Heart right ventricle (tissue), 16 donors: ENCODE data around the gene BUB1B. TPM values are rescaled to one million over a fixed set of nuclear protein-coding genes. Genes with fewer than 3 reads are reported as not detected.

ENCODE experiments used
- ATAC-seq, 8 donors: fragments of 200-7000 bp; cut with Tn5 transposase; one replicate each; pipeline ENCODE4 v1.9.1; 2020; ENCODE audit warnings: mild to moderate bottlenecking in 8 of 8, moderate library complexity in 8 of 8, moderate number of reproducible peaks in 1 of 8
- DNase-seq, 2 donors: peaks; one replicate each; pipeline ENCODE4 v3.0.0-alpha.2; 2020
- H3K27ac ChIP-seq, 10 donors: fragments of 200-600 bp; sonication (generic) in 2 of 10; one replicate each; pipeline versions ENCODE4 v1.5.0 to v1.8.0; 2020 to 2022; ENCODE audit warnings: mild to moderate bottlenecking in 3 of 10
- H3K27me3 ChIP-seq, 7 donors: fragments of 200-600 bp; one replicate each; pipeline ENCODE4 v1.8.0; 2021 to 2022; ENCODE audit warnings: mild to moderate bottlenecking in 2 of 7
- H3K36me3 ChIP-seq, 9 donors: fragments of 200-600 bp; sonication (generic) in 1 of 9; one replicate each; pipeline versions ENCODE4 v1.5.0 to v1.8.0; 2020 to 2022; ENCODE audit warnings: mild to moderate bottlenecking in 2 of 9
- H3K4me1 ChIP-seq, 9 donors: fragments of 200-600 bp; sonication (generic) in 1 of 9; one replicate each; pipeline versions ENCODE4 v1.5.0 to v1.8.0; 2020 to 2022; ENCODE audit warnings: mild to moderate bottlenecking in 4 of 9
- H3K4me3 ChIP-seq, 10 donors: fragments of 200-600 bp; sonication (generic) in 2 of 10; one replicate each; pipeline versions ENCODE4 v1.5.0 to v1.8.0; 2020 to 2022; ENCODE audit warnings: mild to moderate bottlenecking in 7 of 10, moderate library complexity in 2 of 10
- H3K9me3 ChIP-seq, 11 donors: fragments of 200-600 bp in 10 of 11; sonication (generic) in 2 of 11; one replicate each; pipeline versions ENCODE4 v1.5.0 to v1.8.0; 2013 to 2022; ENCODE audit warnings: mild to moderate bottlenecking in 2 of 11, control low read depth in 1 of 11, moderate library complexity in 1 of 11
- WGBS, 2 donors: extraction: QIAGEN DNeasy Blood & Tissue Kit; methylation state at CpG; one replicate each; pipeline ENCODE4 v1.1.7; 2013; ENCODE audit warnings: inconsistent platforms in 1 of 2; 5-methylcytosine and 5-hydroxymethylcytosine counted together
- intact Hi-C, 10 donors: fragments of 100-400 bp; cut with DNase I; formaldehyde crosslinking; loops; one replicate each; pipeline versions ENCODE4 v1.11.1 to v1.14.2; 2022
- polyA plus RNA-seq, 2 donors: library from polyadenylated mRNA; stranded (reverse); fragments of 200-250 nt; gene quantifications; one replicate each; pipeline ENCODE4 v1.2.3, GENCODE V29; 2013
- total RNA-seq, 10 donors: library from RNA; stranded (reverse); fragmentation: NEBNext Ultra II Directional in 3 of 10; extraction: Animal tissue kit (Norgen Biotek cat#: 25700) in 3 of 10; gene quantifications; one replicate each; pipeline versions ENCODE4 v1.2.1 to v1.2.4, GENCODE V29; 2021 to 2023
- TF ChIP-seq, protein P1 (sequence below), 9 donors: fragments of 200-600 bp; sonication (generic) in 2 of 9; IDR thresholded peaks; one replicate each; pipeline versions ENCODE4 v1.5.0 to v1.8.0; 2021 to 2022; ENCODE audit warnings: antibody characterized with exemption in 9 of 9, mild to moderate bottlenecking in 5 of 9, moderate library complexity in 1 of 9
- donor health status: Arrhythmogenic right ventricular cardiomyopathy.
- donor health status: ischemic (EF 13 %, LVEDD 7.1; RV severe dilation, severe dysfunction).
- donor health status: healthy with polysubstance abuse.
- donor health status: DM: no; HTN: yes; CAD: no.
- donor health status: DM: no; HTN: no; CAD: no.
- donor health status: ischemic (EF 25% LVEDD 6.9; RV normal size, moderate dysfunction).
- donor health status: ischemic (EF 25% LVEDD 5.7; RV mildly dilated, moderate dysfunction).
- donor health status: healthy.
- donor health status: DM: yes; HTN: yes; CAD: no.
- donor health status: Ischemic cardiomyopathy.
- donor health status: ischemic (EF 35%, LVEDD 5.7; RV mildly dilated, moderate dysfunction).
- donor health status: nonischemic (EF 11% LVEDD 7.7; RV severe dilation, severe dysfunction).
- donor health status: DM: yes; HTN: yes; CAD: no.
- donor health status: PGD.
- donor health status: ischemic (EF 29% LVEDD 5.4; RV normal size, mild dysfunction).
- donor health status: nonischemic (EF 23%, LVEDD 6.1; RV moderate dilation, normal function).

Gene BUB1B
- total and polyA plus RNA-seq, 12 donors = 0.17 to 5.1 (median 1.0) TPM

GRCh38 chr15:40244961-40245523, 84.2 kb downstream of the BUB1B start:
- no peak overlapping the region for H3K27ac ChIP-seq
- no peak overlapping the region for H3K4me3 ChIP-seq
- no peaks in the 10 kb centered on the region for H3K36me3 ChIP-seq
- ATAC-seq = no peak
- 74 to 75% methylated on average over 5 of the region's 5 CpGs for WGBS, 2 donors
- H3K27me3 ChIP-seq = peaks cover 0 to 7% (median under 1%) of the 10 kb centered on the region in 7 donors
- intact Hi-C loops = no loop called here
- no peak for DNase-seq
- TF ChIP-seq, protein P1, sequence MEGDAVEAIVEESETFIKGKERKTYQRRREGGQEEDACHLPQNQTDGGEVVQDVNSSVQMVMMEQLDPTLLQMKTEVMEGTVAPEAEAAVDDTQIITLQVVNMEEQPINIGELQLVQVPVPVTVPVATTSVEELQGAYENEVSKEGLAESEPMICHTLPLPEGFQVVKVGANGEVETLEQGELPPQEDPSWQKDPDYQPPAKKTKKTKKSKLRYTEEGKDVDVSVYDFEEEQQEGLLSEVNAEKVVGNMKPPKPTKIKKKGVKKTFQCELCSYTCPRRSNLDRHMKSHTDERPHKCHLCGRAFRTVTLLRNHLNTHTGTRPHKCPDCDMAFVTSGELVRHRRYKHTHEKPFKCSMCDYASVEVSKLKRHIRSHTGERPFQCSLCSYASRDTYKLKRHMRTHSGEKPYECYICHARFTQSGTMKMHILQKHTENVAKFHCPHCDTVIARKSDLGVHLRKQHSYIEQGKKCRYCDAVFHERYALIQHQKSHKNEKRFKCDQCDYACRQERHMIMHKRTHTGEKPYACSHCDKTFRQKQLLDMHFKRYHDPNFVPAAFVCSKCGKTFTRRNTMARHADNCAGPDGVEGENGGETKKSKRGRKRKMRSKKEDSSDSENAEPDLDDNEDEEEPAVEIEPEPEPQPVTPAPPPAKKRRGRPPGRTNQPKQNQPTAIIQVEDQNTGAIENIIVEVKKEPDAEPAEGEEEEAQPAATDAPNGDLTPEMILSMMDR (IDR thresholded peaks at IDR 0.05) = no peak
- no peaks in the 10 kb centered on the region for H3K9me3 ChIP-seq
- peaks cover 0 to 7% (median 0%) of the 10 kb centered on the region in 9 donors for H3K4me1 ChIP-seq

GRCh38 chr15:40245666-40246450, 85.0 kb downstream of the BUB1B start:
- no peak overlapping the region for H3K27ac ChIP-seq
- peaks cover 0 to 10% (median 0%) of the 10 kb centered on the region in 9 donors for H3K4me1 ChIP-seq
- no peaks in the 10 kb centered on the region for H3K36me3 ChIP-seq
- intact Hi-C loops = no loop called here
- 91 to 92% methylated on average over 9 of the region's 9 CpGs for WGBS, 2 donors
- no peaks in the 10 kb centered on the region for H3K9me3 ChIP-seq
- H3K4me3 ChIP-seq = no peak overlapping the region
- ATAC-seq = no peak
- no peak for DNase-seq
- peaks cover 0 to 1% (median 0%) of the 10 kb centered on the region in 7 donors for H3K27me3 ChIP-seq
- TF ChIP-seq, protein P1 (IDR thresholded peaks at IDR 0.05) = no peak

DNA sequence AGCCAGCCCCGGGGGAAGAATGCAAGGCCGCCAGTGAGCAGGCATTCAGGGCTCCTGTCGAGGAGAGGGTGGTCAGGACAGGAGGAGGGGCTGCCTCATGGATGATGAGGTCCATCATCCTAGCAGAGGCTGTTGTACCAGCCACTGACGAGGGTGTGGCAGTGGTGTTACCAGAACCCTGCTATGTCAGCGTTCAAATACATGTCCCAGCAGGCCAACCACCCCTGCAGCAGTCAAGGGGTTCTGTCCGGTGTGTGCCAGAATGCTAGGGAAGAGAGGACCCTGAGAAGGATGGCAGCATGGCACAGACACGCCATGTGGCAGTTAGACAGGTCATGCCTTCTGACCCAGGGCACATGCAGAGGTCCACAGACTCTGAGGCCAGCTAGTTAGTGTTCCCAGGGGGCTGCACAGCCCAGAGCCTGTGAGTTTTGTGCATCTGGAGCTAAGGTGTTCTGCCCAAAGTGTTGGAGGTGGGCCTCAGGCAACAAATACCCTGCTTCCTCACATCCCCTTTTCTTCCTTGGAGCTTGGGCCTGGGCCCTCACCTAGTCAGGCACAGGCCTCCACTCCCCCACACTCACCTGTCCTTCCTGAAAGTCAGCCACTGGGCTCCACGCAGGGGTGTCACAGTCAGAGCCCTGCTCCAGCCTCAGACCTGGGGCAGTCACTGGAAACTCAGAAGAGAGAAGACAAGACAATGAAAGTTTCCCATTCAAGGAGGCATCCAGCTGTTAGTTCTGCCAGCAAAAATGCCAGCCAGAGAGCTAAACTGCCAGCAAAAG, 85.8 kb downstream of the BUB1B start:
- TF ChIP-seq, protein P1 (IDR thresholded peaks at IDR 0.05) = no peak
- 91 to 93% methylated on average over 8 of the region's 8 CpGs for WGBS, 2 donors
- Histone ChIP-seq H3K27ac (no peak overlapping the region), H3K4me3 (no peak overlapping the region), H3K36me3 (no peaks in the 10 kb centered on the region), H3K27me3 (peaks cover 0 to 5% (median 0%) of the 10 kb centered on the region in 7 donors), H3K4me1 (peaks cover 0 to 16% (median 1%) of the 10 kb centered on the region in 9 donors), H3K9me3 (no peaks in the 10 kb centered on the region)
- no peak for ATAC-seq
- intact Hi-C loops = no loop called here
- no peak for DNase-seq

- Histone ChIP-seq H3K27me3 (peaks cover 0 to 13% (median 3%) of the 10 kb centered on the region in 7 donors), H3K36me3 (no peaks in the 10 kb centered on the region), H3K4me3 (no peak overlapping the region), H3K9me3 (no peaks in the 10 kb centered on the region), H3K27ac (no peak overlapping the region), H3K4me1 (peaks cover 0 to 24% (median 9%) of the 10 kb centered on the region in 9 donors)
- intact Hi-C loops = no loop called here
- 88 to 91% methylated on average over 12 of the region's 12 CpGs for WGBS, 2 donors
- TF ChIP-seq, protein P1 (IDR thresholded peaks at IDR 0.05) = no peak
- ATAC-seq (no peak), DNase-seq (no peak)
These were observed 86.6 kb downstream of the BUB1B start for GRCh38 chr15:40247406-40247971.
